Activated T-cell treated with anti-CD3 and anti-CD28 coated beads, Interleukin-2, amount 50 U/mL, for 48 hours (primary cell): ENCODE measurements around the gene RSPH1.

ENCODE experiments used
- DNase-seq, 2 experiments: peaks; one replicate each; pipeline ENCODE4 v3.0.0-alpha.2; 2020

Gene RSPH1

DNA sequence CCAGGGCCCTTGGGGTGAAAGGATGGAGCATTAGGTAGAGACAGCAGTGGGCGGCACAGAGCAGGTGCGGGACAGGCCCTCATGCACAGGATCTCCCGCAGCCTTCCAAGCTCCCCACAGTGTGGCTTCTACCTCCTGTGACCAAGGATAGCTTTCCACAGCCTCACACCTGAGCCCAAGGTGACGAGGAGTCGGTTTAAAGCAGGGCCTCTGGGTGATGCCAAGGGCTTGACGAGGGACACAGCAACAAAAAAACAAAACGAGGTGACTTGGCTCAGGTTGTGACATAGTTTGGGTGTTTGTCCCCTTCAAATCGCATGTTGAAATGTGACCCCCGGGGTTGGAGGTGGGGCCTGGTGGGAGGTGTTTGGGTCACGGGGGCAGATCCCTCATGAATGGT lies 15.3 kb downstream of the RSPH1 start:
- no peak for DNase-seq

DNA sequence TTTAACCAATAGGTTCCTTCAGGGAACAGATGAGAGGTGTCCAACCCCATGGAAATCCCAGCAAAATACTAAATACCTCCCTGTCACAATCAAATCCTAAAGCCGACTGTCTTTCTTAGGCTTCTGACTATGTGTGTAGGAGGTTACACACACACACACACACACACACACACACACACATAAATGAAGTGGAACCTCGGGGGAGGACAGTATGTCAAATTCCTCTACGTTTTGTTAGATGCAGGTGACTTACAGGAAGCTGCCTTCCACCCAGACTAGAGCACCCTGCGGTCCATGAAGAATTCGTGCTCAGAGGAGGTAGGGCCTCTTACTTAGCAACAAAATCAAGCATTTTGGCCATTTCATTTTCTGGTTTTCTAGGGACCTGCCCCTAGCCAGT lies 16.4 kb downstream of the RSPH1 start:
- peak in 1 of 2 experiments; percentile 12 for DNase-seq

DNA sequence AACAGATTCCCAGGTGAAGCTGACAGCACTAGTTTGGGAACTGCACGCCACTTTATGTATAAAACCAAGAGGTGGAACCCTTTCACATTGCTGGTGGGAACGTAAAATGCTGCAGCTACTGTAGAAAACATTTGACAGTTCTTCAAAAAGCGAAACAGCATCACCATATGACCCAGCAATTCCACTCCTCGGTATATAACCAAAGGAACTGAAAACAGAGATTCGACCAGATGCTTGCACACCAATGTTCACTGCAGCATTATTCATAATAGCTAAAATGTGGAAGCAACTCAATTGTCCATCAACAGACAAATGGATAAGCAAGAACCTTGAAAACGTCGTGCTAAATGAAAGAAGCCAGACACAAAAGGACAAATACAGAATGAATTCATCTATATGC lies 17.5 kb downstream of the RSPH1 start:
- no peak for DNase-seq

DNA sequence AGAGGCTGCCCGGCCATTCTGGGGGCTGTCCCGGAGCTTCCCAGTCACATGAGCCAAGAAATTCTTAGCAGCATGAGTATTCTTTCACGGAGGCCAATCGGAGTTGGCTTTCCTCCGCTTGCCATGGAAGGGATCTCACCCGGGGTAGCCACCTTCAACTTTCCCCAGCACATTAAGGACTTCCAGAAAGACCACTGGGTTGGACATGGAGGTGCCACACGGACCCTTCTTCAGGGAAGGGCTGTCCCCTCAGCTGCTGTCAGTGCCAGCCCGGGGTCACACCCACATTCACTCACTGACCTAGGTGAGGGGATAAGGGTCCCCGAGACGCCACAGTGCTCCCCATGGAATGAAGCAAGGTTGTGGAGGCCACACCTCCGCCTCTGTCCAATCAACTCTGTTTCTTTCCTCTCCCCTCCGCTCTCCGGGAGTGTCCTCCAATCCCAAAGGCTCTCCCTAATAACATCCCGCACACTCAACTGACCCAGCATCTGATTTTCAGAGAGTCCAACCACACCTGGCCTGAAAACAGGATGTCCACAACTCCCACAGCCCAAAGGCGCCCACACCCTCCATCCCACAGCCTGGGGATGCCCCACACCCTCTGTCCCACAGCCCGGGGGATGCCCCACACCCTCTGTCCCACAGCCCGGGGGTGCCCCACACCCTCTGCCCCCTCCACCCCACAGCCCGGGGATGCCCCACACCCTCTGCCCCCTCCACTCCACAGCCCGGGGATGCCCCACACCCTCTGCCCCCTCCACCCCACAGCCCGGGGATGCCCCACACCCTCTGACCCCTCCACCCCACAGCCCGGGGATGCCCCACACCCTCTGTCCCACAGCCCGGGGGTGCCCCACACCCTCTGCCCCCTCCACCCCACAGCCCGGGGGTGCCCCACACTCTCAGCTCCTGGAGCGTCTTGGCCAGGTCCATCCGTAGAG lies 19.4 kb downstream of the RSPH1 start:
- DNase-seq: peak in 1 of 2 experiments; percentile 12

DNA sequence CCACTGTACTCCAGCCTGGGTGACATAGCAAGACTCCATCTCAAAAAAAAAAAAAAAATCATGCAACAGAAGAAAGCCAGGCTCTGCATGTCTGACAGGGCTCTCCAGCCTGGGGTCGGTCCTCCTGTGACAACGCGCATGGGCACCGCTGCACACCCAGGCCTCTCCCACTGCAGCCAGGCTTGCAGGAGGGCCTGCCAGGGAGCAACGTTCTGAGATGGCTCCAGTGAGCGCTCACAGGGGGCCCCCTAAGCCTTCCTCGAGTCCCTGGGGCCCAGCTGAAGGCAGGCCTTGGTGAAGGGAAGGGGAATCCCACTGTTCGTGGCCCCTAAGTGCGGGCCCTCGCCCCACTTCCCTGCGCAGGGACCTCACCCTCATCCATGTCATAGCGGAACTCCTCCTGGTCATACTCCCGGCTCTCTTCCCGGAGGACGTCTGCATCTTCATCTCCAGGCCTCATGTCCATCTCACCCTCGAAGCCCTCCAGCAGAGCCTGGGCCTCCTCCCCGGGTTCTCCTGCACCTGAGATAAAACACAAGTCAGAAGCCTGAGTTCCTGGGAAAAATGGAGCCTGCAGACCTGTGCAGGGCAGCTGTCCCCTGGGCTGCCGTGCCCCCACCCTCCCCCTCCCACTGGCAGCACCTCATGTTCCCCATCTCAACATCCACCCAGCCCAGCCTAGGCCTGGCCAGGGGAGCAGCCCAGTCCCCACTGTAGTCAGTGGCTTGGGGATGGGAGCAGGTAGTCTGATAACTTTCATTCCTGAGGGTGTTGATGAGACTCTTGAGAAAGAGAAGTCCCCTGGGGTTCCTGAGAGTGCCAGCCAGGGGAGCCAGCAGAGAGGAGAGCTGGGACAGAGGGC lies 20.3 kb downstream of the RSPH1 start:
- peak; percentile 4 to 9 for DNase-seq

DNA sequence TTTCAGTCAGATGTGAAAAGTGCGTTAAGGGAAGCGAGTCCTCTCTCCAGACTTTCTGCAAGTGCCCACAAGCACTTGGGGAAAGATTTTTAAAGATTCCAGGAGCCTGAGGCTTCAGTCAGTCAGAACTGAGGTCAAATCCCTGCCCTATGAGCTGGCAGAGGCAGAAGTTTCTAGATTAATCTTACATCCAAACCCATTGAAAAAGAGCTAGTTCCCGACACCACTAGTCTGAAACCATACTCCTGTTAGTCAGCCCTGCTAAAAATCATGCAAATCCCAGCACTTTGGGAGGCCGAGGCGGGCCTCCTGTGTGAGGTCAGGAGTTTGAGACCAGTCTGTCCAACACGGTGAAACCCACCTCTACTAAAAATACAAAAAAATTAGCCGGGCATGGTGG lies 21.0 kb downstream of the RSPH1 start:
- DNase-seq: peak in 1 of 2 experiments; percentile 14

DNA sequence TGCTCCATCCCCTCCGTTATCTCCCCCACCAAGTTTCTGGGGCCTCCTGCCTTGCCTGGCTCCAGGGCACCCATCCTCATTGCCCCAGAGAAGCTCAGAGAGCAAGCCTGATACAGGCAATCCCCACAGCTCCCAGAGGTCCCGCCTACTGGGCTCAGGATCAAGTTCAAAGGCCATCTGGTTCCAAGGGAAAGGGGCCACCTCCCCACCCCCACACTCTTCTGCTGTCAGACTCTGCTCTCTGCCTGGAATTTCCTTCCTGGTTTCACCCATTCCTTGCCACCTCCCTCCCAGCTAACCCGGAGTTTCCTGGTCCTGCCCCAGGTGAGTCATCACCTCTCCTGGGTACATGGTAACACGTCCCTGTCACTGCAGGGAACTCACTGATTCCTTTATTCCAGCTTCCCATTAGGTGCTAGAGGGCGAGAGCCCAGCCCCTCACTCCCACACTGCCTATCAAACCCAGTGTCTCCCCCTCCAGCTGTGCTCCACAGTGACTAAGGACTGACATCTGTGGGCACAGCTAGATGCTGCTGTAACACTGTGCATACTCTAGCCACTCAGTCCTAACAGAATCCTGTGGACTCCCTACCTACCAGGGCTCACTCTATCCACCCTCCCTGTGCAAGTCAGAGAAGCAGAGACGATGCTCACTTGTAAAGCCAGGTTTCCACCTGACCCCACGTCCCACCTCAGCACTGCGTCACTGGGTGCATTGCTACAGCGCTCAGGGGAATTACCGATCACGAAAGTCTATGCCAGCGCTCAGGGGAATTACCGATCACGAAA lies 21.8 kb downstream of the RSPH1 start:
- peak in 1 of 2 experiments; percentile 16 for DNase-seq

DNA sequence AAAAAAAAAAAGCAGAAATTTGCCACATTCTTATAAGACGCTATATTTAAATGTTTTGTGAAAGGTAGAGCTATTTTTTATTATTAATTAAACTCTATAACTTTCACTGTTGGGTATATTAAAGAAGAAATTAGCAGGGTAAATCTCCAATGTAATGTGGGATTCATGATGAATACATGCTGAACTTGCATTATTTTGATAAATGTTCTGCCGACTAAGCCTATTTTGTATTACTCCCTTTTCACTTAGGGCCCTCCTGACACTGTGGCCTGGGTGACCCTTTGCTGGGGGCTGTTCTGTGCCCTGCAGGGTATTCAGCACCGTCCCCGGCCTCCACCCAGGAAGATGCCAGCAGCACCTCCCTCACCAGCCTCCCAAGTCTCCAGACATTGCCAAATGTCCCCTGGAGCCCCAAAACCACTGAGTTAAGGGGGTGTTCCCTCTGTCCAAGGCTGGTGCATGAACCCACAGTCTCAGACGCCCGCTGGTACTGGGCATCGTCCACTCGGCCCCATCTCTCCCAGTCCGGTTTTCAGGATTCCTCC lies 22.5 kb downstream of the RSPH1 start:
- DNase-seq: peak in 1 of 2 experiments; percentile 4

DNA sequence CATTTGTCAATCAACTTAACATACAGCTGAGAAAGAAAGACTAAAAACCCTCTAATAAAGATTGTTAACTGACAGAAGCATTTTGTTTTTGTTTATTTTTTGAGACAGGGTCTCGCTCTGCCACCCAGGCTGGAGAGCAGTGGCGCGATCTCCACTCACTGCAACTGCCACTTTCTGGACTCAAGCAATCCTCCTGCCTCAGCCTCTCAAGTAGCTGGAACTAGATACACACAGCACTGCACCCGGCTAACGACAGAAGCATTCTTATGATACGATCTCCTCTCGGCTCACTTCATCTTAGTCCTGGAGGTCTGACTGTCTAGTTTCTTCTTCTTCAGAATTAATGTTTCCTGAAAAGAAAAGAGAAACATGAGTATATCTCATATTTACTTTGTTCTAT lies 23.5 kb downstream of the RSPH1 start:
- DNase-seq: no peak

DNA sequence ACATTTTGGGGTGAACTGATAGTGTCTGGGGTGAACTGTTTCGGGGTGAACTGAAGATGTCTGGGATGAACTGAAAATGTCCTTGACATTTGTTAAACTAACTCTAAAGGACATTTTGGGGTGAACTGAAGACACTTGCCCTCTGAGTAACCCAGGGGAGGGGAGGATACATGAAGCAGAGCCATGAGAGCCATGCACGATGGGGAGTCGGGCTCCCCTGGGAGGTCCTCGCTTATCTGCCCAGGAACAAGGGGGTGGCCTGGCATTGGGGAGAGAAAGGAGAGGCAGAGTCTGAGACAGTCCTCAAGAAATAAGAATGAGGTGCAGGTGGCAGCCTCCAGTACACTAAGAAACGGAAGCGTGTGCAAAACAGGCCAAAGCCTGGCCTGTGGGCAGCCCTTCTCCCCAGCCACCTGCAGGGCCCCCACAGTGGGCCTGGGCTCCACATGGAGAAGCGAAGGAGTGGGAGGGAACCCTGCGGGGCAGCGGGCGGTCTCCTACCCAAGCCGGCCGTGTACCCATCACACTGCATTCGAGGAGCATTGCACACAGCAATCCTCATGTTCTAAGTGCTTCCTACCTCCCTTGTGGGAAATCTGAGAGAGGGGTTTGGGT lies 24.2 kb downstream of the RSPH1 start:
- DNase-seq: no peak

DNA sequence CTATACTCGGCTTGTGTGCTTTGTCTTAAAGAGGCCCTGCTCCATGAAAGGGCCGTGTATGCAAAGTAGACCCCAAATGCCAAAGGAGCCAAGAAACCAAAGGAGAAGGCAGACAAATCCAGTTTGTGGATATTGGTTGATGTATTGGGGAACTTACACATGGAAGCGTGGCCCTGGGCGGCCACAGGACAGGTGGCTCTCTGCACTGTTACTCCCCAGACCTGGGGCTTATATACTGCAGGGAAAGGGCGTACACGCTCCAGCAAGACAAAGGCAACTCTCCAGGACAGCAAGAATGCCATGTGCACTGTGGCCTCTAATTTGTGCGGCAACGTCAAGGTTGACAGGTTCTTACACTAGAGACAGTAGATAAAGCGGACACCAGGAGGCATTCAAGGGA lies 24.8 kb downstream of the RSPH1 start:
- DNase-seq: peak in 1 of 2 experiments; percentile 9

DNA sequence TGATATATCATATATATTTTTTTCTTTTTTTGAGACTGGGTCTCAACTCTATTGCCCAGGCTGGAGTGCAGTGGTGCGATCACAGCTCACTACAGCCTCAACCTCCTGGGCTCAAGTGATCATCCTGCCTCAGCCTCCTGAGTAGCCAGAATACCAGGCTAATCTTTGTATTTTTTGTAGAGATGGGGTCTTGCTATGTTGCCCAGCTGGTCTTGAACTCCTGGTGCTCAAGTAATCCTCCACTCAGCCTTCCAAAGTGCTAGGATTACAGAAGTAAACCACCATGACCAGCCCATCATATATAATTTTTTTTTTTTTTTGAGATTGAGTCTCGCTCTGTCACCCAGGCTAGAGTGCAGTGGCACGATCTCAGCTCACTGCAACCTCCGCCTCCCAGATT lies 26.3 kb downstream of the RSPH1 start:
- peak in 1 of 2 experiments; percentile 4 for DNase-seq

DNA sequence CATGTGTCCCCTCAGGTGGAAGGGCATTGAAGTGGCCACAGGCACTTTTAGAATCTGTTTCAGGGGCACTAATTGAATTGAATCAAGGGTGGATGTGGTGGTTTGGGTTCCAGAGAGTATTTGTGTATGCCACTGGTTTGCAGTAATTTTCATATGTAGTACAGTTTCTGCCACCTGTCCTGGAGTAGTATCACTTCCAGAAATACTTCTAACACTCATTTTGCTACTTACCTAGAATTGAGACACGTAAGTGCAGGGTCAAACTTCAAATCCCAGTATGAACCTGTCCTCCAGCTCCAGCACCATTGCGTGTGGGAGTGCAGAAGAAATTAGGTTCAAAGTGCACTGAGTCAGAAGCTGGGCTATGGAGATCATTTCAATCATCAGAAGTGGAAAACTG lies 26.8 kb downstream of the RSPH1 start:
- DNase-seq: peak; percentile 12 to 17

DNA sequence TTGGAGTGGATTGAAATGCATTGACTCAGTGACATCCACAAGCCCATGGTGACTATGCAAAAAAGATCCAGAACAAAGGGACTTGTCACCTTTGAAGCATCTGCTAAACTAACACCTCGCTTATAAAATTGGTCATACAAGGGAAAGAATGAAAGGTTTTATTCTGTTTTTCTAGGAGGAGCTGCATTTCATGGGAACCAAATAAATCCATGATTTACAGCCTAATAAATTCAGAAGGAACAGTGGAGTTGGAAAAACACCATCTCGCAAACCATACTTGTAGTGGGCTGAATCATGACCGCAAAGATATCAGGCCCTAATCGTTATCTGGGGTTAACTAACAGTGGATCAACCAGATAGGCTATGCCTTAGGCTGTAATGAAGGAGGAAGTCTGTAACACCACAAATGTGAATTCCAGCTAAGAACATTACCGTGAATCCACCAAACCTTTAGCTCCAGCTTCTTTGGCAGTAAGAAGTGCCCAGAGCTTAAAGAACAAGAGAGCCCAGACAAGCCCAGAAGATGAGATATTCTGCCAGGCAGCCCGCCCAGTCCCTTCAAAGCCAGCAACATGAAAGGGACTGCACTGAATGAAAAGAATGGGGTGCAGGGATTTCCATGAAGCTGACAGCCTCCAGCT lies 27.4 kb downstream of the RSPH1 start:
- no peak for DNase-seq

DNA sequence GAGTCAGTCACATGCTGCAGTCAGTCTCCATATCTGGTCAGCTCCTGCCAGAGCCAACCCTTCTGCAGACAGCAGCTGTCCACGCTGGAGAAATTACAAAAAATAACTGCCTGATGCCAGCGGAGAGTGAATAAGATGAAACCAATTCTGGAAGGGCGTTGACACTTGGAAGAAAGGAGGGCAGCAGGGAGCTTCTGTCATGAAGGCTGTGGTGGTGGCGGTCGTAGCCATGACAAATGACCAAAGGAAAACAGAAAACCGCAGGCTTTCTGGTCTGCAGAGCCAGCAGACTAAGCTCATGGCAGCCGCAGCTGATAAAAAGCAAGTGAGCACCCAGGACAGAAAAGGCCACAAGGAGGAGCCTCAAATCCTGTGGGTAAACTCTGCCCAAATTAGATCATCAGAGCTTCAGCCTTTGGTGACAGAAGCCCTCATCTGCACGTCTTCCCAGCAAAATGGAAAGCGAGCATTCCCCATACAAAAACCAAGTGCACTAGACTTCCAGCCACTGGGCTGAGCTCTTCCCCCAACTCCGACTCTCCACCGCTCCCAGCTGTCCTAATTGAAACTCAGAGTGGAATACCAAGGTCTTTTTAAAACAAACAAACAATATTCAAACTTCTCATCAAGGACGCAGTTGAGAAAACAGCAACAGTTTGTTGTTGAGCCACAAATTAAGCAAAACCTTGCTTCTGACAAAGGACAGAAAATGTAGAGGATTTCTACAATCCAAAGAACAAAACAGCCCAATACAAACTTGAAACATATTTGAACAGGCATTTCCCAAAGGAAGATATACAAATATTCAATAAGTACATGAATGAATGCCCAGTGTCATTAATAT lies 28.7 kb downstream of the RSPH1 start:
- DNase-seq: peak; percentile 19 to 20

DNA sequence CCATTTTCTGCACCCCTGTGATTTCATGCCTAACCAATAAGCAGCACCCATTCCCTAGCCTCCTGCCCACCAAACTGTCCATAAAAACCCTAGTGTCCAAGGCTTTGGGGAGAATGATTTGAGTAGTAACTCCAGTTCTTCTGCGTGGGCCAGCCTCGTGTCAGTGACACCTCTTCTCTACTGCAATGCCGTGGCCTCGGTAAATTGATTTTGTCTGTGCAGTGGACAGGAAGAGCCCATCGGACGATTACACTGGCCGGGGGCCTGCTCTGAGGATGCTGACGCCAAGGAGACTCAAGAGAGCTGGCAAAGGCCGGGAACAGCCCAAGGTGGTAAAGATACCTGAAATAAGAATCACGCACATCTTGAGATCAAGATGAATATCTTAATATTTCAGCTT lies 29.3 kb downstream of the RSPH1 start:
- peak in 1 of 2 experiments; percentile 7 for DNase-seq

DNA sequence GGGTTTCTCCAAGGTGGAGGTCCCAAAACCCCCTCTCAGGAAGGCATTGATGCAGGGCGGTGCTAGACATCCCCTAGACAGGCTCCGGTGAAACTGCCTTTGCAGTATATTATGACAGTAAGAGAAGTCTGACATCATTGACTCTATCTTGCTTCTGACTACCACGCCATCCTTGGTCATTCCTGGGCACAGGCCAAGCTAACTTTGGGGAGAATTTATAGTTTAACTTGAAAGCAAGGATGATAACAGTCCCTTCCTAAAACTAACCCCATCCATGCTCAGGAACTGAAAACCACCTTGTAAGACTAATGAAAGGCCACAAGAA lies 30.3 kb downstream of the RSPH1 start:
- DNase-seq: no peak

DNA sequence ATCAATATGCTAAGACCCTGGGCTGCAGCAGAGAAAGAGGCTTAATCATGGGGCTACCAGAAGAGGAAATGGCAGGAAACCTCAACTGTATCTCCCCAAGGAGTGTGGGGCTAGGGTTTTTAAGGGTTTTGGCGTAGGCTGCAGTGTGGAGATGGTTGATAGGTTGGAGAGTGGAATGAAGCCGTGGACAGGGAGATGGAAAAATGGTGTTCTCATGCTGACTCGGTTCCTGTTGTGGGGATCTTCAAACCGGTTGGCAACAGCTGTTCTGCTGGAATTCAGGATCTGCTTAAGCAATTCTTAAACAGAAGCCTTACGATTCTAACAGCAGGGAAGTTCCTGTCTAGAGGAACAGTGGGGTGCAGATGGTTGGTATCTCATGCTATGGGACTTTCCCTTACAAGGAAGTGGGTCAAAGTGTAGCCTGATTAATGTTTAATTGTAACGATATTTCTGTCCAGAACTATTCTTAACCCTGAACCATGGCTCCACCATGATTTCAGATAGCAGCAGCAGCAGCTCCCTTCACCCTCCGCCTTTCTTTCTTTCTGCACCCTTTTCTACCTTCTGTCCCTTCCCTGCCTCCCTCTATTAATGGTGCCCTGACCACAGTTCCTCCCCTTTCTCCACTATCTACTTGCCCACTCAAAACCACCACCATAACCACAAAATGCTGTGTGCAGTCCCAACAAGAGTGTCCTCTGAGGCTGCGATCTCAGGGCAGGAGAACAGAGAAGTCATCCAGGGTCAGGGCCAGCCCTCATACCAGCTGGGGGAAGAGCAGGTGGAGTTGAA lies 30.8 kb downstream of the RSPH1 start:
- peak in 1 of 2 experiments; percentile 27 for DNase-seq

DNA sequence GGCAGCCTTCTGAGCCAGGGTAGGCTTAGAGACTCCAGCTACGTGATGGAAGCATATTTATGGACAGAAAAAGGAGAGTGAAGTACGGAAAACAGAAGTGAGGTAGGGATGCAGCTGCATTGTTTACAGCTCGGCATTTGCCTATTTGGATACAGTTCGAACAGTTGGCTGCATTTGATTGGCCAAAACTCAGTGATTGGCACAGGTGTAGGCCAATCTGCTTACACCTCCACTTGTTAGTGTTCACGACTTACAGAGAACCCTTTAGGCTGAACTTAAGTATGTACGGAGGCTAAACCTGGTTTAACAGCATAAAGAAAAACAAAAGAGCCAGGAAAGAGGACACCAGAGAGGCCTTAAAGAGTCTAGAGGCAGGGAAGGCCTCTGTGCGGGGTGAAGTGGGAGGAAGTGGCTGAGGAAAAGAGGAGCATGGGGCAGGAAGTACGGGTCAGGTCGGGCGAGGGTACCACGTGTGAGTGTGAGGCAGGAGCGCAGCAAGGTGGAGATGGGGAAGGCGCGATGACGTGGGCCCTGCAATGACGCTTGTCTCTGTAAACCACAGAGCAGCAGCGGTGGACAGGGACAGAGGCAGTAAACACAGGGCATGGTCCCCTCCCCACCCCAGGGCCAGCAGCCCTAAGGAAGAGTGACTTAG lies 32.0 kb downstream of the RSPH1 start:
- DNase-seq: peak; percentile 84 to 85
